Thyroid gland (tissue), 4 donors: Measurements from ENCODE around the gene CEP83.

Experiments
- POLR2A ChIP-seq, 2 donors: fragments of 450-650 bp; IDR thresholded peaks; one replicate each; pipeline ENCODE4 v1.6.1; 2017; ENCODE audit warnings: antibody characterized with exemption in 2 of 2, mild to moderate bottlenecking in 2 of 2, moderate library complexity in 1 of 2
- TF ChIP-seq, protein P1 (sequence below), 6 experiments: fragments of 200-600 bp in 3 of 6; fragments of 450-650 bp in 3 of 6; sonication (generic) in 3 of 6; IDR thresholded peaks; one replicate each; pipeline ENCODE4 v1.5.1; 2016 to 2019; ENCODE audit warnings: antibody characterized with exemption in 6 of 6, mild to moderate bottlenecking in 2 of 6, inconsistent platforms in 1 of 6, moderate library complexity in 1 of 6

DNA sequence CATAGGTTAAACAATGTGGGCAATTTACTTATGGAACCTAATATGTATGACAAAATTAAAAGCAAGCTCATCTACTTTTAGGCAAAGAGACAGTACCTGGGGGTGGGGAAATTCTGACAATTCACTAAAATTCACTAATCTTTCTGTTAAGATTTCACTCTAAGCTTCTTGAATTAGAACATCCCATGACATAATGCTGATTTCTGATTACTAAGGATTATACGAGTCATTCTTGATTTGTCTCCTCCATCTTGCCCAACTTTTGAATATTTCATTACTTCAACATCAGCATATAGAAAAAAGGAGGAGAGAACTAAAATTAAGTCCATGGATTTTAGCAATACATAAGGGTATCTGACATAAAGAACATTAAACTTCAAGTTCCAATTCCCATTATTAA lies 2.4 kb downstream of the CEP83 start:
- TF ChIP-seq, protein P1, sequence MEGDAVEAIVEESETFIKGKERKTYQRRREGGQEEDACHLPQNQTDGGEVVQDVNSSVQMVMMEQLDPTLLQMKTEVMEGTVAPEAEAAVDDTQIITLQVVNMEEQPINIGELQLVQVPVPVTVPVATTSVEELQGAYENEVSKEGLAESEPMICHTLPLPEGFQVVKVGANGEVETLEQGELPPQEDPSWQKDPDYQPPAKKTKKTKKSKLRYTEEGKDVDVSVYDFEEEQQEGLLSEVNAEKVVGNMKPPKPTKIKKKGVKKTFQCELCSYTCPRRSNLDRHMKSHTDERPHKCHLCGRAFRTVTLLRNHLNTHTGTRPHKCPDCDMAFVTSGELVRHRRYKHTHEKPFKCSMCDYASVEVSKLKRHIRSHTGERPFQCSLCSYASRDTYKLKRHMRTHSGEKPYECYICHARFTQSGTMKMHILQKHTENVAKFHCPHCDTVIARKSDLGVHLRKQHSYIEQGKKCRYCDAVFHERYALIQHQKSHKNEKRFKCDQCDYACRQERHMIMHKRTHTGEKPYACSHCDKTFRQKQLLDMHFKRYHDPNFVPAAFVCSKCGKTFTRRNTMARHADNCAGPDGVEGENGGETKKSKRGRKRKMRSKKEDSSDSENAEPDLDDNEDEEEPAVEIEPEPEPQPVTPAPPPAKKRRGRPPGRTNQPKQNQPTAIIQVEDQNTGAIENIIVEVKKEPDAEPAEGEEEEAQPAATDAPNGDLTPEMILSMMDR (IDR thresholded peaks at IDR 0.05), result no peak
- TF ChIP-seq POLR2A (IDR thresholded peaks at IDR 0.05), result no peak
